ENCODE results near the gene STARD5. TPM values are rescaled to one million over a fixed set of nuclear protein-coding genes. Genes with fewer than 3 reads are reported as not detected.

STARD5 gene
- total and polyA plus RNA-seq, 5 experiments from 2014 or later, result 3.8 to 12.8 (median 6.9) TPM

GRCh38 chr15:81286621-81287121, 37.3 kb downstream of the STARD5 start:
- Mint-ChIP-seq H3K36me3 (peaks cover 0 to 4% (median 0%) of the 10 kb centered on the region in 3 donors), H3K4me1 (peaks cover 57 to 89% (median 82%) of the 10 kb centered on the region in 4 donors), H3K9me3 (peaks cover 0 to 9% (median 0%) of the 10 kb centered on the region in 9 donors), H3K4me3 (peak overlapping the region; percentile 64 to 87 (median 78)), H3K27me3 (no peaks in the 10 kb centered on the region), H3K27ac (peak overlapping the region; percentile 93 to 99 (median 97))
- POLR2A ChIA-PET, result interaction anchor here (0.9 to 16.6 kb wide), 8 partner anchors 9 to 48 kb away, joined by 3 to 491 read pairs (median 9); partner anchors contain the start of gene STARD5
- ATAC-seq (peak; percentile 91 to 97), DNase-seq (peak in 5 of 10 donors; percentile 33 to 77 (median 67))

- Mint-ChIP-seq H3K27me3 (no peaks in the 10 kb centered on the region), H3K4me3 (peak overlapping the region; percentile 64 to 87 (median 78)), H3K36me3 (peaks cover 0 to 4% (median 0%) of the 10 kb centered on the region in 3 donors), H3K27ac (peak overlapping the region; percentile 93 to 99 (median 97)), H3K4me1 (peaks cover 59 to 90% (median 84%) of the 10 kb centered on the region in 4 donors), H3K9me3 (peaks cover 0 to 9% (median 0%) of the 10 kb centered on the region in 9 donors)
- no peak for DNase-seq
- no peak for ATAC-seq
- POLR2A ChIA-PET, result interaction anchor here (1.1 to 16.6 kb wide), 4 partner anchors 10 to 28 kb away, joined by 4 to 491 read pairs (median 18); no protein-coding TSS in a partner anchor
Measured at GRCh38 chr15:81285461-81285860, 38.5 kb downstream of the STARD5 start.

GRCh38 chr15:81284256-81285031, 39.5 kb downstream of the STARD5 start:
- Mint-ChIP-seq H3K27me3 (no peaks in the 10 kb centered on the region), H3K9me3 (peaks cover 0 to 9% (median 0%) of the 10 kb centered on the region in 9 donors), H3K4me3 (peak overlapping the region; percentile 1 to 85 (median 68)), H3K36me3 (peaks cover 0 to 4% (median 0%) of the 10 kb centered on the region in 3 donors), H3K27ac (peak overlapping the region; percentile 93 to 99 (median 97)), H3K4me1 (peaks cover 64 to 90% (median 84%) of the 10 kb centered on the region in 4 donors)
- POLR2A ChIA-PET, result interaction anchor here (1.2 to 16.6 kb wide), 4 partner anchors 9 to 25 kb away, joined by 3 to 491 read pairs (median 36); no protein-coding TSS in a partner anchor
- no peak for ATAC-seq
- DNase-seq, result no peak

DNA sequence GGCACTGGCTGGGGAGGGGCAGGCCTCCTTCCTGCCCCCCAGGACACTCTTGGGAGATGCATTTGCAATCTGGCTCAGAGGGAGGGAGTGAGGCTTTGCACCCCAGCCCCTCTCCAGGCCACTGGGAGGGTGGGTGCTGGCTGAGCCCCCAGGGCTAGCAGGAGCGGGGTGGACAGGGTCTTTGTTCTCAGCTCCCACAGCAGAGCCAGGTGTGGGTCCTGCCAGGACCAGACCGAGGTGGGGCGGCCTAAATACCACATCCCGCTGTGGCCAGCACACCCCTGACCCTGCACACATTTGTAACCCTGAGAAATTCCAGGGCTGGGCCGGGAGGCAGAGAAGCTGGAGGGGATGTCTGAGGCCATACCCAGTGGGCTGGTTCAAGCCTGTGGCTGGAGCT, 41.0 kb downstream of the STARD5 start:
- DNase-seq (no peak), ATAC-seq (no peak)
- Mint-ChIP-seq H3K36me3 (peaks cover 0 to 1% (median 0%) of the 10 kb centered on the region in 3 donors), H3K4me3 (peak overlapping the region in 1 of 10 donors; percentile 6), H3K4me1 (peaks cover 62 to 88% (median 78%) of the 10 kb centered on the region in 4 donors), H3K27ac (peak overlapping the region in 2 of 10 donors; percentile 31 to 74), H3K9me3 (peaks cover 0 to 10% (median 0%) of the 10 kb centered on the region in 9 donors), H3K27me3 (no peaks in the 10 kb centered on the region)
- POLR2A ChIA-PET, result interaction anchor here (1.2 to 16.6 kb wide), 4 partner anchors 8 to 36 kb away, joined by 3 to 491 read pairs (median 36); no protein-coding TSS in a partner anchor

- DNase-seq (no peak), ATAC-seq (no peak)
- Mint-ChIP-seq H3K4me3 (peak overlapping the region in 1 of 10 donors; percentile 6), H3K9me3 (peaks cover 0 to 10% (median 2%) of the 10 kb centered on the region in 9 donors), H3K27ac (peak overlapping the region in 3 of 10 donors; percentile 22 to 74 (median 60)), H3K27me3 (no peaks in the 10 kb centered on the region), H3K36me3 (peaks cover 0 to 4% (median 0%) of the 10 kb centered on the region in 3 donors), H3K4me1 (peaks cover 58 to 87% (median 76%) of the 10 kb centered on the region in 4 donors)
- POLR2A ChIA-PET, result interaction anchor here (1.2 to 16.6 kb wide), 3 partner anchors 15 to 37 kb away, joined by 3 to 491 read pairs (median 66); no protein-coding TSS in a partner anchor
Measured at GRCh38 chr15:81282606-81282895, 41.4 kb downstream of the STARD5 start.

DNA sequence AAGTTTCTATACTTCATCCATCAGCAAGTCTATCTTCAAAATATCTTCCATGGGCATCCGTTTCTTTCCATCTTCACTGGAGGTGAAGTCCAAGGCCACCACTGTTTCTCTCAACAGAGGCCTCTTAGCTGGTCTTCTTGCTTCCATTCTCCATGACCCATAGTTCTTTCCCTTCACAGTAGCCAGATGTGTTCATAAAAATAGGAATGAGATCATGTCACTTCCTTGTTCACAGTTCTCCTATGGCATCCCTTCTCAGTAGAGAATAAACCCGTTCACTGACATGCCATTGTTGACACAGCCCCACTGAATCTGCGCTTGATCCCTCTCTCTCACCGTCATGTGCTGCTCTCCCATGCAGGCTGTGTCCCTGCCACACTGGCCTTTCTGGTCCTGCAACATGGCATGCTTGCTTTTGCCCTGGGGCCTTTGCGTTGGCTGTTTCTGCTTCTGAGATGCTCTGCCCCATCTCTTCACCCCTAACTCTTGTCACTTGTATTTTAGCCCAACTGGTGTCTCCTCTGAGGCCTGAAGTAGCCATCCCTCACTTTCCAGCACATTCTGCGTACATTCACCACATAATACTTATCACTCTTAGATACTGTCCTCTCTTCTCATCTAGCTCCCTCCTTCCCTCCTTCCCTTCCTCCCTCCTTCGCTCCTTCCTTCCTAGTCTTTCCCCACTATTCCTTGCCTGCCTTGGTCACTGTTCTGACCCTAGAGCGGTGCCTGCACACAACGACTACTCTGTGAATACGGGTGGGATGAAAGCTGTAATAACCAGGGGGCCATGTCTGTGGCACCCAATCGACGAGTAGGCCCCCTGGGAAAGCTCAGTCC, 42.0 kb downstream of the STARD5 start:
- Mint-ChIP-seq H3K9me3 (peaks cover under 1 to 10% (median 6%) of the 10 kb centered on the region in 9 donors), H3K36me3 (peaks cover 0 to 7% (median 2%) of the 10 kb centered on the region in 3 donors), H3K4me1 (peaks cover 56 to 85% (median 72%) of the 10 kb centered on the region in 4 donors), H3K27me3 (no peaks in the 10 kb centered on the region), H3K27ac (peak overlapping the region in 9 of 10 donors; percentile 25 to 74 (median 60)), H3K4me3 (peak overlapping the region in 4 of 10 donors; percentile 0 to 64 (median 25))
- DNase-seq, result no peak
- ATAC-seq, result no peak
- POLR2A ChIA-PET, result interaction anchor here (1.2 to 16.6 kb wide), 4 partner anchors 16 to 53 kb away, joined by 3 to 491 read pairs (median 35); no protein-coding TSS in a partner anchor

DNA sequence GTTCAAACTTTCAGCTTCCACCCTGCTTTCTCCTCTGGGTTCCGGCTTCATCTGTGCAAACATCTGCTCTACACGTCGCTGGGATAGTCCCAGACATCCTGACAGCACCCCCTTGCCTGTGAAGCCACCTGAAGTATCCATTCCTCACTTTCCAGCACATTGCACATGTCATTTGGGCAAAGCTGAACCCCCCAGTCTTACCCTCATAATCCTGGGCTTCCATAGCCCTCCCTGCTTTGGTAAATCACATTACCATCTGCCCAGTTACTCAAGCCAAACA, 42.5 kb downstream of the STARD5 start:
- Mint-ChIP-seq H3K9me3 (peaks cover 2 to 14% (median 10%) of the 10 kb centered on the region in 9 donors), H3K36me3 (peaks cover 0 to 10% (median 7%) of the 10 kb centered on the region in 3 donors), H3K27me3 (no peaks in the 10 kb centered on the region), H3K4me1 (peaks cover 50 to 84% (median 70%) of the 10 kb centered on the region in 4 donors), H3K4me3 (peak overlapping the region in 5 of 10 donors; percentile 0 to 31 (median 19)), H3K27ac (peak overlapping the region in 7 of 10 donors; percentile 27 to 74 (median 58))
- no peak for DNase-seq
- POLR2A ChIA-PET, result interaction anchor here (1.4 to 16.6 kb wide), 3 partner anchors 16 to 53 kb away, joined by 4 to 491 read pairs (median 66); no protein-coding TSS in a partner anchor
- no peak for ATAC-seq

DNA sequence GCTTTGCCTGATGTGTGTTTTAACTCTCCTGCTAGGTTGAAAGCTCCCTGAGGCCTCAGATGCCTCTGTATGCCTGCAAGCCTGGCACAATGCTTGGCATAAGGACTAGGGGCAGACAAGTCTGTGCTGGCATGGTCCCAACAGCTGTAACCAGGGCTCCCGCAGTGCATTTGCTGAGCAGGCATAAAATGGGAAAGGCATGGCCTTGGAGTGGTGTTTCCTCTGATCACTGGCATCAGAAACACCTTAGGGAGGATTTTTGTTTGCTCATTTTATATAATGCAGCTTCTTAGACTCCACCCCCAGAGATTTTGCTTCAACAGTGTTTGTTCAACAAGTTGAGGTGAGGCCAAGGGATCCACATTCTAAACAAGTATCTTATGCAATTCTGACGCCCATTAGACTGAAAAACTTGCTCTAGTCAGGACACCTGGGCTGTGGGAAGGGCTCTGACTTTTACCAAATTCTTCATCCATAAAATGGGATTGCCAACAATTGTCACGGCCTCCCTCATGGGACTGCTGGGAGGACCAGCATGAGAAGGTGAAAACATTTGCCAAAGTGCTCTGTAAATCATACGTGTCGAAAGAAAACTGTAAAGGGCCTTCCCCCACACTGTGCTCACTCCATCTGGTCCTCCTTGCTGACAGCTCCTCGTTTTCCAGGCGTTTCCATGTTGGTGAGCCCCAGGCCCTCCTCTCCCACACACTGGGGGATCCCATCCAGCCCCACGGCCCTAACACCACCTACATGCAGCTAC, 43.1 kb downstream of the STARD5 start:
- no peaks in the 10 kb centered on the region for H3K27me3 Mint-ChIP-seq
- H3K36me3 Mint-ChIP-seq, result peaks cover 0 to 10% (median 7%) of the 10 kb centered on the region in 3 donors
- H3K4me3 Mint-ChIP-seq, result peak overlapping the region in 4 of 10 donors; percentile 3 to 25 (median 11)
- no peak for ATAC-seq
- H3K27ac Mint-ChIP-seq, result peak overlapping the region in 9 of 10 donors; percentile 51 to 80 (median 67)
- peaks cover 2 to 15% (median 10%) of the 10 kb centered on the region in 9 donors for H3K9me3 Mint-ChIP-seq
- no peak for DNase-seq
- POLR2A ChIA-PET, result interaction anchor here (1.0 to 16.6 kb wide), 5 partner anchors 12 to 54 kb away, joined by 3 to 491 read pairs (median 4); no protein-coding TSS in a partner anchor
- peaks cover 49 to 84% (median 70%) of the 10 kb centered on the region in 4 donors for H3K4me1 Mint-ChIP-seq

GRCh38 chr15:81279621-81280485, 44.1 kb downstream of the STARD5 start:
- peaks cover 2 to 15% (median 10%) of the 10 kb centered on the region in 9 donors for H3K9me3 Mint-ChIP-seq
- H3K27ac Mint-ChIP-seq, result peak overlapping the region in 9 of 10 donors; percentile 18 to 80 (median 67)
- H3K4me3 Mint-ChIP-seq, result peak overlapping the region in 4 of 10 donors; percentile 6 to 46 (median 32)
- DNase-seq, result no peak
- POLR2A ChIA-PET, result interaction anchor here (1.0 to 16.6 kb wide), 5 partner anchors 11 to 55 kb away, joined by 3 to 491 read pairs (median 4); no protein-coding TSS in a partner anchor
- no peaks in the 10 kb centered on the region for H3K27me3 Mint-ChIP-seq
- H3K36me3 Mint-ChIP-seq, result peaks cover 0 to 9% (median 7%) of the 10 kb centered on the region in 3 donors
- ATAC-seq, result no peak
- H3K4me1 Mint-ChIP-seq, result peaks cover 43 to 84% (median 70%) of the 10 kb centered on the region in 4 donors

GRCh38 chr15:81278306-81279029, 45.5 kb downstream of the STARD5 start:
- H3K9me3 Mint-ChIP-seq, result peaks cover 2 to 15% (median 10%) of the 10 kb centered on the region in 9 donors
- H3K27ac Mint-ChIP-seq, result peak overlapping the region in 7 of 10 donors; percentile 1 to 78 (median 4)
- ATAC-seq (no peak), DNase-seq (no peak)
- H3K27me3 Mint-ChIP-seq, result no peaks in the 10 kb centered on the region
- POLR2A ChIA-PET, result interaction anchor here (0.6 to 16.6 kb wide), 5 partner anchors 8 to 54 kb away, joined by 3 to 491 read pairs (median 10); partner anchors contain the start of gene STARD5
- H3K4me1 Mint-ChIP-seq, result peaks cover 42 to 80% (median 64%) of the 10 kb centered on the region in 4 donors
- H3K36me3 Mint-ChIP-seq, result peaks cover 0 to 9% (median 7%) of the 10 kb centered on the region in 3 donors
- peak overlapping the region in 1 of 10 donors; percentile 8 for H3K4me3 Mint-ChIP-seq
